Measurements from ENCODE around the gene GTF3C1.

The GTF3C1 gene

DNA sequence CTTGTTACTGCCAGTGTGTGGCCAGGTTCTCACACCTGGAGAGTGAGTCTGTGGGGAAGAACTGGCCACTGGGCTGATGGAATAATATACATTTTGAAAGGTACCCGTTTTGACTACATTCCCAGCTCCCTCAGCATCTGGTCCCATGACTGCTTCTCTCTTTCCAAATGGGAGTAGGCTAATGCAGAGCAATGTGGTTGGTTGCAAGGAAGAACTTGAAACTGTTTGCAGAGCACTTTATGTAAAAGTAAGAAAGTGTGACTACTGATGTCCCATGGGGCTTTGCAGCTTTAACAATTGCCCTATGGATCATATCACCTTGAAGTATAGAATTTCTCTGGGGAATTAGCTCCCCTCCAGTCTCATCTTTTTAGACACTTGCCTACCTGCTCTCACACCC lies 9.2 kb upstream of the GTF3C1 start:
- DNase-seq: no peak

DNA sequence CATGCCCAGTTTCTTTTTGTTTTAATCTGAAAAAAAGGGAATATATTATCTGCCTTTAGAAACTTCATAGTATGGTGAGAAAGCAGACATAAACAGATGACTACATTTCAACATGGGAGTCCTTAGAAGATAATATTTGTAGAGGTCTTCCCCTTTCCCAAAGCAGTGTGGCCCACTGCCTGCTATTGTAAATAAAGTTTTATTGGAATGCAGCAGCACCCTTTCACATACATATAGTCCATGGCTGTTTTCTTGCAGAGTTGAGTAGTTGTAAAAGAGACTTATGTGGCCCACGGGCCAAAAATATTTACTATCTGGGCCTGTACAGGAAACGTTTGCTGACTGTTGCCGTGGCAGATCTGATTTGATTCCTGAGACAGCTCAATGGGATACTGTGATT lies 8.7 kb upstream of the GTF3C1 start:
- DNase-seq: no peak

DNA sequence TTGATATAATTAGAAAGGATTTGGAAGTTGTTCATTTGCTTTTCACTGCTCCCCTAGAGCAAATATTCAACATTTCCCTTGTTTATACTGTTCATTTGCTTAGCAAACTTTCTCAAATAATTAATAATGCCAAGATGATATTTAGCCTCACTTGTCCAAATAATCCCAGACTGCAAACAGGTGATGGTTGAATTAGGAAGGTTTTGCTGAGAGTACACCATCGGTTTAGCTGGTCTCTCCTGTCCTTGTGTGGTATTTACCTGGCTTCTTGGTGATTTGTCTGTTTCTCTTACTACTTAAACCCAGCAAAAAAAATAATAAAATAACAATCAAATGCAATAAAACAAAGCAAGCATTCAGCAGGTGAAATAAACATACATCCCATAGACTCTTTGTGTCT lies 6.8 kb upstream of the GTF3C1 start:
- DNase-seq: no peak

DNA sequence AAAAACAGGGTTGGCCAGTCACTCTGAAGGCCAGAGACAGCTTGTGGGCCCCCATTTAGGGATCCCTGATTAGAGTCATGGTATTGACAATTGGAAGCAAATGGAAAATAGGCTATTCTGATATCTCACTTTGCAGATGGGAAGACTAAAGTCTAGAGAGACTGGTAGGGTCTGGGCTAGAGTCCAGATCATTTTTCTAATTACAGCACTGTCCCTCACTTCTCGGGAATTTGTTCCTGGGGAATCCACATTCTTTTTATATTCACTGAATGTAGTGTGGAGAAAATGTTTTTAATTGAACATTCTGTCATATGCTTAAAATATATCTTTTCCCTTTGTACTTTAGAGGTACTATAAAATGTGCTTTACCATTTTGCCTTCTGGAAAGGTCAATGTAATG lies 1.3 kb upstream of the GTF3C1 start:
- DNase-seq: no peak

DNA sequence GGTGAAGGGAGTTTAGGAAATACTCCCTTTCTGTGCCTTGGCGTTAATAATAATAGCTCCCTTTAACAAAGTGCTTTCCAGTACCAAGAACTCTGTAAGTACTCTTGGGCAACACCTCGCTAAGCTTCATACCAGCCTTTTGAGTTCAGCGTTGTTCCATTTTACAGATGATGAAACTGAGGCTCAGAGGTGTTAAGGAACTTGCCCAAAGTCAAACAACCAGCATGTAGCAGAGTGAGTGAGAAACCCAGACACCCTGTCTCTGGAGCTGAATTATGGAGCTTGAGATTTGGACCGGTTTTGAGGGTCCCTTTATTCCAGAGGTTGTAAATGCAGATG lies 838 bp upstream of the GTF3C1 start:
- no peak for DNase-seq

DNA sequence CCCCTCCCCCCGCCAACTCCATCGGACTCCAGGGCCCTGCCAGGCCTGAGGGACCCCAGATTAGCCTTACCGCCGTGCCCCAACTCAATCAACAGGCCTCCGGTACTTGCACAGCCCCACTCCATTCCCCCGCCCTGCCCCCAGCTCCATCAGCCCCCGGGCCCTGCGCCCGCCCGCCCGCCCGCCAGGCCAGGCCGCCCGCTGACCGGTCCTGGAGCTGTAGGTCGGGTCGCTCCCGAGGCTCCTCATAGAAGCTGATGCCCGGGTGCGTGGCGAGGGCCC lies 308 bp downstream of the GTF3C1 start:
- DNase-seq: no peak

DNA sequence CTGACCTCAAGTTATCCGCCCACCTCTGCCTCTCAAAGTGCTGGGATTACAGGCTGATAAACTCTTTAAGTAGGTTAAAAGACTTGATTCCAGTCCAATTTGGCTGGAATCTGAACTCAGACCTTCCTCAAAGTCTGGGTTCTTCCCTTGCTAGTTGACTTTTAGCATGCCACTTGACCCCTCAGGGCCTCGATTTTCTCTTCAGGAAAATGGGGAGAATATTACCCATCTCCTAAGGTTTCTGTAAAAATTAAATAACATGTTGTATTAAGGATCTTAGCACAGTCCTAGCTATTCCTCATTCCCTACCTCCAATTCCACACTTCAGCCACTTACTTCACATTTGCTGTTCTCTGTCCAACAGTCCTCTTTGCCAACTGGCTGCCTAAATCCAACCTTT lies 1.9 kb downstream of the GTF3C1 start:
- DNase-seq: no peak

DNA sequence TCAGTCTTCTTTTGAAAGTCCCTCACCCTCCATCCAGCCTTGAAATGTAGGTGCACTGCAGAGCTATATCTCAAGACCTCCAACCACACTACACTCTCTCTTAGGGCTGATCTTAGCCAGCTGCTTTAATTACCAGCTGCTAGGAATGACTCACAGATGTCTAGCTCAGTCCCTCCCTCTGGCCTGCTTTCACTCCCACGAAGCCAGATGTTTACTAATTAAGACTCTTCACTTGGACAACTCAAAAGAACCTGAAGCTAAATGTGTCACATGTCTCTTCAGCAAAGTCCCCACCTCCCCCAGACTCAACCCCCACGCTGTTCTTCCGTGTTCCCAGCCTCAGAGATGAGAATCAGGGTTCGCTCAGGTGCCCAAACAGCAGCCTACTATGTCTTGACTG lies 2.6 kb downstream of the GTF3C1 start:
- DNase-seq: no peak

DNA sequence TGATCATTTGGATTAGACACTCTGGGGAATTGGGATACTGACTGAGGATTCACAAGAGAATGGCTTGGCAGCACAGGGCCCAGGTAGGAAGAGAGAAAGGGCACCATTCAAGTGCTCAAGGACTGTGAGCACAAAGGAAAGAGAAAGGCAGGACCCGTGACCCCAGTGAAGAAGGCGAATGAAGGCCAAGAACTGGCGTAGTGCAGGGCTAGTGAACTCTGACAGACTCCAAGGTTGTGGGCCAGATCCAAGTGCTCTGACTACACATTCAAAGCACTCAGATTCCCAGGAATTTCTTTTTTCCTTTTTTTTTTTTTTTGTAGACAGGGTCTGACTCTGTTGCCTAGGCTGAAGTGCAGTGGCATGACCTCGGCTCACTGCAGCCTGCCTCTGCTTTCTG lies 5.0 kb downstream of the GTF3C1 start:
- no peak for DNase-seq

DNA sequence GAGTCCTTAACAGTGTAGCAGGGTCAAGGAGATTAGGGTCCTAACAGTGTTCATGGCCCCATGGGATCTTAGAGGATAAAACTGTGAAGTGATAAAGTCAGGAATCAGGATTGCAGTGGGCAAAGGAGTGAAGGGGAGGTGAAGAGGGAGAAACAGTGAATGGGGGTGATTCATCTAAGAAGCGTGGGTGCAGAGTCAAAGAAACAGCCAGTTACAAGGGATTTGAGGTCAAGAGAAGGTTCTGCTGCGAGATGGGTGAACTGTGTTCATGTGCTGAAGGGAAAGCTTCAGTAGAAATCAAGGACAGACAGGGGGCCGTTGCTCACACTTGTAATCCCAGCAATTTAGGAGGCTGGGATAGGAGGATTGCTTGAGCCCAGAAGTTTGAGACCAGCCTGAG lies 5.9 kb downstream of the GTF3C1 start:
- no peak for DNase-seq

DNA sequence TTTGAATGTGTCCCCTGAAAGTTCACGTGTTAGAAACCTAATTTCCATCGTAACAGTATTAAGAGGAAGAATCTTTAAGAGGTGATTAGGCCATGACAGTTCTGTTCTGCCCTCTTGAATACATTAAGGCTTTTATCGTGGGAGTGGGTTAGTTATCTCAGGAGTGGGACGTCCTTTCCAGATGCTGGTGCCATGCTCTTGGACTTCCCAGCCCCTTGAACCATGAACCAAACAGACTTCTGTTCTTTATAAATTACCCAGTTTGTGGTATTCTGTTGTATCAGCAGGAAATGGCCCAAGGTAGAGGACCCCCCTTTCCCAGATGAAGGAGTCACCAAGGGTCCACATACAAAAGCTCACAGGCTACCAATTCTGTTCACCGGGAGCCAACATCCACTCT lies 10.1 kb downstream of the GTF3C1 start:
- DNase-seq: no peak

DNA sequence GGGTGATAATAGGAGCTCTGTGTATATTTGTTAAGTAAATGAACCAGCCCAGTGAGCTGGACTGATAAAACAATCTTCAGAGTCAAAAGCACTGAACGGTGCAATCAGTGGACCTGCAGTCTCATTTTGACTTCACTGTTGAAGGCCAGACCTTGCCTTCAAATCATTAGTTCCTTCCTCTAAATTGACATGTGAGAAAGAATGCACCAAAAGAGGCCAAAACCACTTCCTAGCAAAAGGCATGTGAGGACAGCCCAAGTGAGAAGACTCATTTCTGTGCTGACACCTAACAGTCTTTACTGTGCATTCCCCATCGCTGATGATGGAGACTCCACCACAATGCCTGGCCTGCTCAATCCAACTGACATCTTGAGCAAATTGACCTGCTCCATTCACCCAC lies 10.6 kb downstream of the GTF3C1 start:
- no peak for DNase-seq

DNA sequence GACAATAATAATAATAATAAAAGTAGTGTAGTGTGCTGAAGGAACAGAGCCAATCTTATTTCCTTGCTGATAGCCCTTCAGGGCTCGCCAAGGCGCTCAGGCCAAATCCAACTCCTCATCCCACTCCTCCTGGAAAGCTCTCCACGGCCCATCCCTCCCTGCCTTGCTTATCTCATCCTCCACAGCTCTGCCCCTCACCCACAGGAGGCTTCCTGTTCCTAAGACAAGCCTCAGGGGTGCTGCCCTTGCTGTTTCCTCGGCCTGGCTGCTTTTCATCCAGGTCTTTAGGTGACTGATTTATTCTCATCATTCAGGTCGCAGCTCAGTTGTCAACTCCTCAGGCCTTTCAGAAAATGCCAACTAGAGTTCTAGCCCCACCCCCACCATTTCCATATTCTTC lies 11.2 kb downstream of the GTF3C1 start:
- no peak for DNase-seq

DNA sequence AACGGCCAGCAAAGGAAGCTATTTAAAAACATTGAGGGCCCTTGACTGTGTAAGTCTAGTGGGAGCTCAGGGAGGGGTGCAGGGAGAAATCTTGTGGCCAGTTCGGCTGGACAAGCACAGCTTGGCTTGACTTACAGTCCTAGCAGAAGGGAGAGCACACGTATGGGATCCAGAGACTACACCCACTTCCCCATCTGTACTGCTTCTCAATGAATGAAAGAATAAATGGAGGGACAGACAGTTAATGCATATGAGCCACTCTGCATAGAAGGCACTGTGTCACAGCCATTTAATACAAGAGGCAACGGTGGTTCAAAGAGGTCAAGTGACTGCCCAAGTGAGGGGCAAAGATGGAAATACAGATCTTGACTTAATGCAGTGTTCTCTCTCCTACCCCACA lies 15.5 kb downstream of the GTF3C1 start:
- DNase-seq: no peak

DNA sequence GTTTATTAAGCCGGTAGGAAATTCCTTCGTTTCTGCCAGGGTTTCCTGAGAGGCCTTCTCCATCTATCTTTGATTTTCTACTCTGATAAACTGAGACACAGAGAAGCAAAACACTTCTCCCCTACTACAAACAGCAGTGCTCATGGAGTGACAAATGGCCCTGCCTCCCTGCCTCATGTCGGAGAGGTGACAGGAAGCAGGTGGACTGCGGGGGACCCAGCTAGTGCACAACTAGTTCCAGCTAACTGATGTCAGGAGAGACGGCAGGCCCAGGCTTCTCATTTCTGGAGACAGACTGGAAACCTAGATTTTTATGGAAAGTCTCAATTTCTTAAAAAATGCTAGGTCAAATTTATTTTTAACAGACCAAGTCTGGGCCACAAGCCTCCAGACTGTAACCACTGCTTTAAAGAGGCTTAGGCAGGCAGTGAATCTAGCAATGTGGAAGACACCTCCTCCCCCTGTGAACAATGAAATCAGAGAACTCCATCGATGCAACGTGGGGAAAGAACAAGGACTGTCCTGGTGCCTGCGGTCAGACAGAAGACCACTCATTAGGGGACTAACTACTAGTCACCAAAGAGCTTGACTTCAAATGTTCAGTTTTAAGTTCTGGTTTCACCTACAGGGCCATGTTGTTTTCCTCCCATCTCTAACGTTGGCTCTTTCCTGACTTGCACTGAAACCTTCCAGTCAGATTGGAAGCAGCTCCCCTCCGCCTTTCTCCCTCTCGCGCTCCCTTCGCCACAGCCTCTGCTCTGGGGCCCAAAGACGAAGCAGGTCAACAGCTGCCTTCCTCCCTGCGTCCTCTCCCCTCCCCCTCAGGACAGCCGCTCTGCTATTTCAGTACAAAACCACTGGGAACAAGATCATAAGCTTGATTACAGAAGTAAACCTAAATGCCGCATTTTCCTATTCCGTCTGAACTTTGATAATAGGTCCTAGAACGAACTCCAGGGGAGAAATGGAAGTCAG lies 17.6 kb downstream of the GTF3C1 start:
- DNase-seq: peak; percentile 68

DNA sequence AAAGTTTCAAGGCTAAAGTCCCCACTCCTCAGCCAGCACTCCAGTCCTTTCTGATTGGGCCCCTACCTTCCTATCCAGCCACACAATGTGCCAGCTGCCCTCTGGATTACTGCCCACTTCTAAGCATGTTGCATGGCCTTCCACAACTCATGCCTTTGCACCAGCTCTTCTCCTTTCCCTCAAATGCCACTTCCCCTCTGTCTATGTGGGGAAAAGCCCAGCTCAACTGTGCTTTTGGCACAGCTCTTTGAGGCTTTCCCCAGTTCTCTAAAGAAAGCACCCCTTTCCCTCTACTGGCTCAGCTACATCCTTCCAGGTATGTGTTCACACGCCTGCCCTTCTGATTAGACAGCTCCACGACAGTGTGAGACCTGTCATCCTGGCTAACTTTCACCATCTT lies 18.5 kb downstream of the GTF3C1 start:
- DNase-seq: no peak

DNA sequence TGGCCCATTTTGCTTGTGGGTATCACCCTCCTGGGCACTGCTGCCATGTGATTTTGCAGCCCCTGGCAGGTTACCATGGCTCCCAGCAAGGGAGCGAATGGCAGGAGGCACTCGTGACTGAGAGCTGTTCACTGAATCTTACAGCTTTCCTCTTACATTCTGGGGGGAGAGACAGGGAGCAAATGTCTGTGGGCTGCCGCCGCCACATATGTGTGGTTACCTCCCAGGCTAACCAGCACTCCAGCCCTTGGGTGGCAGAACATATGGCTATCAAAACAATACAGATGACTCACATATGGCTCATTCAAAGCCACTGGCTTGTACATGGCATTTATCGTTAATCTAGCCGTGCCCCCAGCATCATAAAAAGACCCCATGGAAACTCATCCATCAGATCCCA lies 19.8 kb downstream of the GTF3C1 start:
- DNase-seq: peak; percentile 61

DNA sequence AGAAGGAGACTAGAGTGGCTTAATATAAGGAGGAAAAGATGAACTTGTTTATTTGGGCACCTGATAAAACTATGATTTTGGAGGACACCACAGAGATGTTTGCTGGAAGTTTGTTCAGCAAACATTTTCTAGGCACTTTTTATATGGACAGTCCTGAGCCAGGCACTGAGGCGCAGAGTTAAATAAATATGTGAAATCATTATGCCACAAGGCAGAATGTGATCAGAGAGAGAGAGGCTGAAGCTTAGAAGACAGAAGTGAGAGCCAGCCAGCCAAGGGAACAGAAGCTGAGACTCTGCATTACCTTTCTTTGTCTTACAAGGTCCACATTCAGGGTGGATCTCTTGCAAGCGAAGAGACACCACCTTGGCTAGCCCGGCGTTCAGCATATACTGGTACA lies 21.4 kb downstream of the GTF3C1 start:
- no peak for DNase-seq

DNA sequence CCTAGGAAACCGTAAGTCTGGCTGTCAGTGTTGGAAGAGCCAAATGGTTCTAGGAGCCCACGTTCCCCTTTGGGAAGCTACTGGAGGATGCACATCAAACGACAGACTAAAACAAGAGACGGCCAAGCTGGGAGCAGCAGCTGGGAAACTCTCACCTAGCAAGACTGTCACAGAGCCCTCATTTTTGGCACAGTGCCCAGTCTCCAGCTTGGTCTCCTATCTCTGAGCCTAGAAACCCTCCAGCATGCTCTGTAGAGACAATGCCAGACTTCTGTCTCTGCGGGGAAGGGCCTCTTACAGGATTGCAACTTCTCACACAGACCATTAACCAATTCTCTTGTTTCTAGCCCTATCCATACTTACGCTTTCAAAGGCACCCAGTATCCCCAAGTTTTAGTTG lies 23.5 kb downstream of the GTF3C1 start:
- no peak for DNase-seq

DNA sequence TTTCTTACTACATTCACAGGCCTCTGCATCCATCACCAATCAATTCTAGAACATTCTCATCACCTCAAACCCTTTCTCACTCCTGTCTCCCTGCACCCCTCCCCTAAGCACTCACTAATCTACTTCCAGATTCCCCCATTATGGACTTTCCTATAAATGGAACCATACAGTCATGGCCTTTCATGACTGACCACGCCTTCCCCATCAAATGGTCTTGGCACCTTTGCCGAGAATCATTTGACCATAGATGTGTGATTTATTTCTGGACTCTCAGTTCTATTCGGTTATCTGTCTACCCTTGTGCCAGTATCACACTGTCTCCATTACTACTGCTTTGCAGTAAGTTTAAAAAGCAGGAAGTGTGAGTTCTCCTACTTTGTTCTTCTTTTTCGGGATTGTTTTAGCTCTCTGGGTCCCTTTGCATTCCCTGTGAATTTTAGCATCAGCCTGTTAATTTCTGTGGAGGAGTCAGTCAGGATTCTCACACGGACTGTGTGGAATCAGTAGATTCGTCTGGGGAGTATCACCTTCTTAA lies 27.5 kb downstream of the GTF3C1 start:
- DNase-seq: no peak

DNA sequence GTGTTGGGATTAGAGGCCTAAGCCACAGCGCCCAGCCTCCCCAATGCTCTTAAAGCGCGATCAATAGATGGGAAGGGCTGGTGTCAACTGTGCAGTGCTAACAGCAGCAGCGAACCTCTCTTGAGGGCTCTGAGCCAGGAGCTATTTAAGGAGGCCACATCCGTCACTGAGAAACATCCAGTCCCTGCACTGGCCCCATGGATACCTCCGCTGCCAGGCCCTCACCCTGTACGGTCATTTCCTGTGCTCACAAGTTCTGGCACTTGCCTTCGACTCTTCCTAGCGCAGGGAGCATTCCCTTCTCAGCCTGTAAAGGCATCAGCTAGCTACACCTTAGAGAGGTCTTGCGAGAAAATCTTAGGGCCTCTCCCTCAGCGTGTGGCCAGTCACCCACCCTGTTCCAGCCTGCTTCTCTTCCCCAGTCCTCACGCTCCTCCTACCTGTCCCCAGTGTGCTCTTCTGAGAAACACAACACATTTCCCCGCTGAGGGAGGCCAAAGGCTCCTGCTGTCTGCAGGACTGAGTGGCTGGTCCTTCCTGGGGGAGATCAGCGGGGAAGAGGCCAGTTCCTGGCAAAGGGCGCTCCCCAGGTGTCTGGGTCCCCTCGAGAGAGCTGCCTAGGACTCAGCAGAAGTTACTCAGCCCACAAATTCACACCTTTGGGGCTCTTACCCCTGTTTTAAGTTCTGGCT lies 28.6 kb downstream of the GTF3C1 start:
- peak; percentile 75 for DNase-seq

DNA sequence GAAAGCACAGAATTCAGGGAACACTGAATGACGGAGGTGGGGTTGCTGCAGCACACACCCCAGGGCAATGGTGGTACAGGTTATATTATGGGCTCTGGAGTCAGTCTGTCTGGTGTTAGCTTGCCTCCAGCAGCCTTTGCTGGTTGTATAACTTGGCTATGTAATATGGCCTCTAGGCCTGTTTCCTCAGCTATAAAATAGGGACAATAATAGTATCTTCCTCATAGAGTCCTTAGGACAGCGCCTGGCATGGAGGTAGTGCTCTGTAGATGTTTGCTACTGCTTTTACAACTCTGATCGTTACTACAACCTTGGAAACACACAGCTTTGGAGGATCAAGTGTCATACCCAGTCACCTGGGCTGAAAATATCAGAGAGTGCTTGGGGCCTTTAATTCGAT lies 31.5 kb downstream of the GTF3C1 start:
- no peak for DNase-seq

DNA sequence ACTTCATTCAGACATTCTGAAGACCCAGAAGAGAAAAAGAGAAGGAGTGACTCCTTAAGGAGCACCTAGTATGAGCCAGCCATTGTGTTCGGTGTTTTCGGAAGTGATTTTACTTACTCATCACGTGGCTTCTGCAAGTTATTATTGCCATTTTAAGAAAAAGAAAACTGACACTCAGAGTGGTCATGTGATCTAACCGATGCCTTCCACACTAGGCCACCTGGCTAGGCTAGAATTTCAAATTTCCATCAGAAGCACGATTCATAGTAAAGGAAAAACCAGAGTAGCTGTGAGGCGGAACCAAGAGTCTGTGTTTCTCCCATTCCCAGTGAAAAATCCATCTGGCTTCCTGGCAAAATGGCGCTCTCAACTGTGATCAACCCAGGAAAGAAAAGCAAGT lies 32.0 kb downstream of the GTF3C1 start:
- no peak for DNase-seq

DNA sequence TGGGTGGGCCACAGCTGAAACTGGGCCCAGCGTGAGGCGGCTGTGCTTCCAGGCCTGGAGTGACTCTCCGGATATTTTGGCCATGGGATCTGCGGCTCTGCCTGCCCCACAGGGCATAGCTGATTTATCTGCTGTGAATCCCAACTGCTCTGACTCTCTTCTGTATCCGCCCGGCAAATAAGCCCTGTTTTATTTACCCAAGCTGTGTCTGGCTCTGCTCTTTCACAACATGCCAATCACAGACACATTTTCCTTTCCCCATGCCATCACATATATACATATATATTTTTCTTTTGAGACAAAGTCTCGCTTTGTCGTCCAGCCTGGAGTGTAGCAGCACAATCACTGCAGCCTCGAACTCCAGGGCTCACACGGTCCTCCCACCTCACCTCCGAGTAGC lies 33.3 kb downstream of the GTF3C1 start:
- DNase-seq: no peak

All from left hindlimb (tissue), 1 donor.